ENCODE data around the gene PLA2G7. TPM values are rescaled to one million over a fixed set of nuclear protein-coding genes. Genes with fewer than 3 reads are reported as not detected.
A peak's percentile ranks its signal among the peaks of the same experiment; 100 is the strongest.

PLA2G7 gene
- total RNA-seq, 2 donors from 2014 or later = 1.2 to 2.9 TPM

GRCh38 chr6:46667377-46667776, 67.8 kb downstream of the PLA2G7 start:
- Histone ChIP-seq H3K9me3 (no peaks in the 10 kb centered on the region), H3K27ac (no peak overlapping the region), H3K4me1 (no peaks in the 10 kb centered on the region), H3K36me3 (no peaks in the 10 kb centered on the region), H3K4me3 (no peak overlapping the region), H3K27me3 (no peaks in the 10 kb centered on the region), H3K9ac (ENCODE audit: low read depth in 2 of 2, low read length in 2 of 2) (no peak overlapping the region)
- no peak for DNase-seq
- TF ChIP-seq CTCF (IDR thresholded peaks at IDR 0.05) = no peak
- intact Hi-C loops (cut with DNase I) = no loop called here

- no peaks in the 10 kb centered on the region for H3K9me3 ChIP-seq
- DNase-seq = no peak
- intact Hi-C loops (cut with DNase I) = no loop called here
- H3K4me3 ChIP-seq = no peak overlapping the region
- H3K27me3 ChIP-seq = no peaks in the 10 kb centered on the region
- H3K9ac ChIP-seq (ENCODE audit: low read depth in 2 of 2, low read length in 2 of 2) = no peak overlapping the region
- no peaks in the 10 kb centered on the region for H3K4me1 ChIP-seq
- no peak for TF ChIP-seq CTCF (IDR thresholded peaks at IDR 0.05)
- H3K27ac ChIP-seq = no peak overlapping the region
- H3K36me3 ChIP-seq = no peaks in the 10 kb centered on the region
These were observed 73.7 kb downstream of the PLA2G7 start for GRCh38 chr6:46661483-46661882.

GRCh38 chr6:46657642-46658041, 77.5 kb downstream of the PLA2G7 start:
- Histone ChIP-seq H3K27ac (no peak overlapping the region), H3K27me3 (no peaks in the 10 kb centered on the region), H3K4me1 (no peaks in the 10 kb centered on the region), H3K9ac (ENCODE audit: low read depth in 2 of 2, low read length in 2 of 2) (no peak overlapping the region), H3K4me3 (no peak overlapping the region), H3K36me3 (no peaks in the 10 kb centered on the region), H3K9me3 (no peaks in the 10 kb centered on the region)
- TF ChIP-seq CTCF (IDR thresholded peaks at IDR 0.05) = no peak
- no peak for DNase-seq
- intact Hi-C loops (cut with DNase I) = no loop called here

GRCh38 chr6:46655803-46656202, 79.4 kb downstream of the PLA2G7 start:
- H3K27me3 ChIP-seq = no peaks in the 10 kb centered on the region
- no peak overlapping the region for H3K4me3 ChIP-seq
- no peaks in the 10 kb centered on the region for H3K4me1 ChIP-seq
- no peak overlapping the region for H3K9ac ChIP-seq (ENCODE audit: low read depth in 2 of 2, low read length in 2 of 2)
- intact Hi-C loops (cut with DNase I) = no loop called here
- peak; percentile 23 for TF ChIP-seq CTCF (IDR thresholded peaks at IDR 0.05)
- no peaks in the 10 kb centered on the region for H3K9me3 ChIP-seq
- H3K36me3 ChIP-seq = no peaks in the 10 kb centered on the region
- peak; percentile 34 for DNase-seq
- no peak overlapping the region for H3K27ac ChIP-seq

Other genes with a start within 250 kb of the PLA2G7 start
- gene RCAN2, start 243.9 kb downstream of the PLA2G7 start, total RNA-seq = 1 to 10 TPM; 3.6 to 7.0 TPM
- 1 to 10 TPM; 4.3 to 4.4 TPM for gene CYP39A1, start 82.6 kb downstream of the PLA2G7 start, total RNA-seq
- gene SLC25A27, start 82.4 kb downstream of the PLA2G7 start, total RNA-seq = 1 to 10 TPM; 7.1 to 7.6 TPM
- gene TDRD6, start 47.5 kb downstream of the PLA2G7 start, total RNA-seq = under 1 TPM; 0.08 to 0.40 TPM
- gene ANKRD66, start 11.6 kb upstream of the PLA2G7 start, total RNA-seq = not detected
- 100 to 1,000 TPM in 1 of 2 donors, 10 to 100 TPM in 1; 38.0 to 207 TPM for gene MEP1A, start 58.0 kb upstream of the PLA2G7 start, total RNA-seq
- gene ADGRF5, start 186.6 kb upstream of the PLA2G7 start, total RNA-seq = 1 to 10 TPM; 1.8 to 3.3 TPM

Measured in colonic mucosa (tissue), 4 donors.